WERI-Rb-1 (cell line): ENCODE measurements around the gene NCOA4.
A peak's percentile ranks its signal among the peaks of the same experiment; 100 is the strongest.
"Not testable (repeated sequence)": the region's sequence is repeated elsewhere in the genome, so short reads cannot be mapped to it uniquely, and the experiment has no call there.

Experiments
- DNase-seq: peaks from one replicate; pipeline ENCODE4 v3.0.0-alpha.2; 2020
- H3K27ac ChIP-seq: fragments of 250-450 bp; sonication (Bioruptor Pico); 2 replicates; pipeline ENCODE4 v1.5.1; 2020; ENCODE audit warnings: mild to moderate bottlenecking, moderate library complexity
- H3K27me3 ChIP-seq: fragments of 250-450 bp; sonication (Bioruptor Pico); 2 replicates; pipeline ENCODE4 v1.5.1; 2021; ENCODE audit warnings: mild to moderate bottlenecking, low read depth, moderate library complexity; ENCODE audit not compliant: insufficient read depth, severe bottlenecking
- H3K36me3 ChIP-seq: fragments of 250-450 bp; sonication (Bioruptor Pico); 2 replicates; pipeline ENCODE4 v1.5.1; 2020; ENCODE audit warnings: mild to moderate bottlenecking, moderate library complexity
- H3K4me3 ChIP-seq: 2 replicates; pipeline ENCODE4 v1.5.1; 2011; ENCODE audit warnings: low read depth, mild to moderate bottlenecking, control low read depth, low read length
- H3K9me3 ChIP-seq: fragments of 250-450 bp; sonication (Bioruptor Pico); 2 replicates; pipeline ENCODE4 v1.5.1; 2021; ENCODE audit warnings: mild to moderate bottlenecking, moderate library complexity; ENCODE audit not compliant: severe bottlenecking

NCOA4 gene

GRCh38 chr10:45971019-45971418 is 59.4 kb downstream of the NCOA4 start:
- H3K27ac ChIP-seq, H3K27me3 ChIP-seq, H3K36me3 ChIP-seq, H3K9me3 ChIP-seq: not testable (repeated sequence)
- peak; percentile 22 for DNase-seq
- H3K4me3 ChIP-seq = peak overlapping the region; percentile 86

DNA sequence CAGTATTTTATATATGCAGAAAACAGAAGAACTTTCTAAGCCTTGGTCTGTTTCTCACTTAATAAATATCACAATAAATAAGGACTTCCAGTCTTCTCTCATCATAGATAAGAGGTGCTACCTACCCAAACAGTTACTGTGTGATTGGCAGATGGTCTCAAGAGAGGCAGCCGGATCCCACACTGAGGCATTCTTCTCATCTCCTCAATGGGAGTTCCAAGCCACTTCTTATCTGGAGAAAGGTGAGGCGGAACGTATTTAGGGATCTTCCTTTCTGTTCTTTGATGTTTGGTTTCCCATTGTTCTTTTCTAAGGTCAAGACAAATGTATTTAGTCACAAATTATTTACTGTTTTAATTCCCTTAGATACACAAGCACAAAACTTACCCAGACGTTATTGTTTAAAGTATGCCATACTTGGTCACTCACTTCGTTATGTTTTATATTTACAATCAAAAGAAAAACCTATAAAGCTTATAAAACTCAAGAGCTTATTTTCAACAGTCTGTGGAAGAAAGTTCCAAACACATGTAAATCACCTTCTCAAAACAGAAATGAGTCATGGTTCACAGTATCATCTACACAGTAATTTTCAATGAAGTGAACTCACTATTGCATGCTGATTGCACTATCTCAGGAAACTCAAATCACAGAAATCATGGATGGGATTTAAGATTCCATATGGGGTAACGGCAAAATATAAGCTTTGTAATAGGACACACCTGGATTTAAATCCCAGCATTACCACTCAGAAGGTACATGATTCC is 67.6 kb downstream of the NCOA4 start:
- not testable (repeated sequence) for H3K36me3 ChIP-seq, DNase-seq, H3K27ac ChIP-seq, H3K9me3 ChIP-seq, H3K4me3 ChIP-seq, H3K27me3 ChIP-seq

GRCh38 chr10:45957928-45958327 is 72.5 kb downstream of the NCOA4 start:
- H3K9me3 ChIP-seq, H3K27ac ChIP-seq, H3K36me3 ChIP-seq, H3K27me3 ChIP-seq, H3K4me3 ChIP-seq, DNase-seq: not testable (repeated sequence)

DNA sequence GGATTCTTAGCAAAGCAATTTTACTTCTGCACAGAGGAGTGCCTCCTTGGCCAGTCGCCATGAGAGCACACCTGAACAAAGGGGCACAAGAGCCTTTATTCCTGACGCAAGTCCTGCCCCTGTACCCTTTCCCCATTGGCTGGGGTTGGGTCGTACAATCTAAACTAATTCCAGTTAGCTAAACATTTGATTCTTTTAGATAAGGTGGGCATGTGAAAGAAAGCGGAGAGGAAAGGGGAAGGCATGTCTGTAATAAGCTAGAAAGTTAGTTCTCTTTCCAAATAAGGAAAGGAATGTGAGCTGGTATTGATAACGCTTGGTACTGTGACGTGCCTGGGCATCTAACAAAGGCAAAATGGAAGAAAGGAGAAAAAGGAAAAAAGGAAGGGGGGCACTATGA is 73.8 kb downstream of the NCOA4 start:
- H3K27me3 ChIP-seq, H3K4me3 ChIP-seq, H3K36me3 ChIP-seq, H3K27ac ChIP-seq, H3K9me3 ChIP-seq, DNase-seq: not testable (repeated sequence)
